Fibroblast of pulmonary artery (primary cell): ENCODE measurements around the gene MOCOS.

Experiments used
- DNase-seq: peaks from one replicate; pipeline ENCODE4 v3.0.0-alpha.2; 2010; ENCODE audit warnings: low read depth
- H3K4me3 ChIP-seq: replicated peaks from 2 replicates; pipeline ENCODE4 v1.5.1; 2011; ENCODE audit warnings: low read depth, mild to moderate bottlenecking, control low read depth, low read length, moderate library complexity
- CTCF ChIP-seq: IDR thresholded peaks from 2 replicates; pipeline ENCODE4 v1.5.1; 2011; ENCODE audit warnings: mild to moderate bottlenecking, control low read depth, low read length, inconsistent platforms; ENCODE audit errors: missing control alignments

Gene MOCOS

GRCh38 chr18:36307513-36307912 is 120.2 kb downstream of the MOCOS start:
- H3K4me3 ChIP-seq: no peak overlapping the region
- TF ChIP-seq CTCF: no peak
- DNase-seq: peak; percentile 31

DNA sequence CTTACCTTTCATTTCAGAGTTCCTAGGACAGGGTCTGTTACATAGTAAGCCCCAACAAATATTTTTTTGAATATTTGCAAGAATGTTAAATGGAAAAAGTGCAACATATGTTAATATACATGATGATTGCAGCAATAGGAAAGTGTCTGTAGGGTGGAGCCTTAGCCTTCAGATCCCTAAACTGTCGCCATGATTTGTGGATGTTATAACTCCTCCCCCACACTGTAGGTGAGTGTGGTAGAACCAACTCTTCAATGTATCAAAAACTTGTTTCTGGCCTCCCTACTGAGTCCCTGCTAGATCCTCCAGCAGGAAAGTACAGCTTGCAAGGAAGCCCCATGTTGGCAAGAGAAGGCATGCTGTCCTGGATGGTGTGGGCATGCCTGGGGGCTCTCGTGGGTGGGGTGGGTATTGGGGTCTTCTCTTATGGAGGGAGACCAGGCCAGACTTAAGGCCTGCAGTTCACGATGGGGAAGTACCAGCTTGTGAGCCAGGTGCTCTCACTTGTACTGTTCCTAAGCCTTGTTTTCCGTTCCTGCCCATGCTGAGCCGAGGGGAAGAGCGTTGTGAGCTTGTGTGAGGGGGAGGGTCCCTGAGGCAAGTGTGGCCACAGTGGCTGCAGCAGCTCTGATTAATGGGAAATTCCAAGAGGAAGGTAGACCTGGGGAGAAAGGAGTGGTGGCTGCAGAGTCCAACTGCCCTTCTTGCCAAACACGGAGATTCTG is 121.6 kb downstream of the MOCOS start:
- H3K4me3 ChIP-seq: peak overlapping the region; percentile 1
- DNase-seq: no peak
- TF ChIP-seq CTCF: no peak

GRCh38 chr18:36309436-36310391 is 122.4 kb downstream of the MOCOS start:
- peak; percentile 99 for DNase-seq
- H3K4me3 ChIP-seq: peak overlapping the region; percentile 1
- TF ChIP-seq CTCF: no peak

DNA sequence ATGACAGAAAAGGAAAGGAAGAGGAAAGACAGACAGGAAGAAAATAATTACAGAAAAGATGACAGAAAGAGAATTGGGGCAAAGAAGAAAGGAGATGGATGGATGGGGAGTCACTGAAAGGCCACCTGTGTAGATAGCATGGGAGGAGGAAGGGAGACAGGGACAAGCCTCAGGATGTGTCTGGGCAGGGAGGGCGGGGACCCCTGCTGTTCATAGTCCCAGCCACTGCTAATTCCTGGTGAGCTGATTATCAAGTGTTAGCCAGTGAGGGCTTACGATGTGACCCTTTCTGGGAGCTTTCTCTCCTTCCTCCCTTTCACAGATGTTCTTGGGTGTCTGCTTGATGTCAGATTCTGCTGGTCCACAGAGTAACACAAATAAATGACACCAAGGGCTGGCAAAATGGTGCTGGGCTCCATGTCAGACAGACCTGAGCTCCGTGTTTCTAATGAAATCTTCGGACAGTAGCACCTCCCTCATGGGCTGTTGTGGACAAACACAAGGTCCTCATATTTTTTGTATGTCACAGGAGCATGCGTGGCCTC is 123.8 kb downstream of the MOCOS start:
- H3K4me3 ChIP-seq: no peak overlapping the region
- DNase-seq: no peak
- TF ChIP-seq CTCF: no peak

GRCh38 chr18:36312806-36313395 is 125.6 kb downstream of the MOCOS start:
- no peak for TF ChIP-seq CTCF
- H3K4me3 ChIP-seq: no peak overlapping the region
- peak; percentile 80 for DNase-seq

DNA sequence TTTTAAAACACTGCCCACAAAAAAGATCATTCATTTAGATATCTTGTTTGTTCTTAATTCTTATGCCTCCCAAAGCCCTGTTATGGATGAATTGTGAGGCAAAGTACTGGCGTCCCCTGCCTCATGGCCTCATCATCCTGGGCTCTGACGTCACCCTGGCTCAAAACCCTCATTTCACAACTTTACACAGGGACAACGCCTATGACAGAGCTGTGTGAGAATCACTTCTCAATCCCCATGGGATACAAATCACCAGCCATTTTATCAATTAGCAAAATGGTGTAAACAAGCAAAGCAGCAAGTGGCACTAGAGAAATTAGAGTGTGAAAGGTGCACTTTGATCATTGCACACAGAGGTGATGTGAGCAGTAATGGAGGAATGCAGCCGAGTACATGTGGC is 126.8 kb downstream of the MOCOS start:
- DNase-seq: peak; percentile 91
- H3K4me3 ChIP-seq: no peak overlapping the region
- TF ChIP-seq CTCF: no peak
